Neuronal stem cell (in vitro differentiated cells): ENCODE data around the gene CELA2A.
"Not testable (repeated sequence)": the region's sequence is repeated elsewhere in the genome, so short reads cannot be mapped to it uniquely, and the experiment has no call there.

Source experiments
- DNase-seq: peaks from one replicate; pipeline ENCODE4 v3.0.0-alpha.2; 2013; ENCODE audit warnings: low spot score
- H2AFZ ChIP-seq: one replicate; pipeline ENCODE4 v1.6.1; 2013; ENCODE audit warnings: mild to moderate bottlenecking, low read length, inconsistent platforms
- H2AK5ac ChIP-seq: 2 replicates; pipeline ENCODE4 v1.6.1; 2013; ENCODE audit warnings: low read depth, mild to moderate bottlenecking, inconsistent platforms, low read length, moderate library complexity, mixed read lengths
- H2BK120ac ChIP-seq: 2 replicates; pipeline ENCODE4 v1.6.1; 2013; ENCODE audit warnings: low read depth, mild to moderate bottlenecking, inconsistent platforms, low read length, moderate library complexity, mixed read lengths
- H2BK12ac ChIP-seq: one replicate; pipeline ENCODE4 v1.6.1; 2013; ENCODE audit warnings: low read length, inconsistent platforms
- H2BK15ac ChIP-seq: 2 replicates; pipeline ENCODE4 v1.6.1; 2013; ENCODE audit warnings: mild to moderate bottlenecking, low read length, inconsistent platforms, mixed read lengths
- H2BK5ac ChIP-seq: one replicate; pipeline ENCODE4 v1.6.1; 2013; ENCODE audit warnings: inconsistent platforms, mild to moderate bottlenecking, low read length, moderate library complexity
- H3K14ac ChIP-seq: one replicate; pipeline ENCODE4 v1.6.1; 2013; ENCODE audit warnings: low read length, inconsistent platforms
- H3K18ac ChIP-seq: 2 replicates; pipeline ENCODE4 v1.6.1; 2013; ENCODE audit warnings: low read length, inconsistent platforms
- H3K23ac ChIP-seq: 2 replicates; pipeline ENCODE4 v1.6.1; 2013; ENCODE audit warnings: low read depth, mild to moderate bottlenecking, mixed read lengths, low read length, inconsistent platforms; ENCODE audit not compliant: poor library complexity
- H3K27ac ChIP-seq: replicated peaks from 3 replicates; pipeline ENCODE4 v1.5.1; 2013; ENCODE audit warnings: low read length, inconsistent platforms
- H3K27me3 ChIP-seq, 3 experiments: 2 replicates each; pipeline ENCODE4 v1.6.1; 2013; ENCODE audit warnings: low read length in 3 of 3, mild to moderate bottlenecking in 2 of 3, inconsistent platforms in 1 of 3, low read depth in 1 of 3, mixed read lengths in 1 of 3, moderate library complexity in 1 of 3; ENCODE audit not compliant: control insufficient read depth in 3 of 3, insufficient read depth in 3 of 3
- H3K36me3 ChIP-seq, 2 donors: replicated peaks in 1 of 2; 2 replicates each; pipeline ENCODE4 v1.6.1; 2013; ENCODE audit warnings: low read length in 2 of 2; ENCODE audit not compliant: control insufficient read depth in 2 of 2, insufficient read depth in 2 of 2
- H3K4ac ChIP-seq: 2 replicates; pipeline ENCODE4 v1.6.1; 2013; ENCODE audit warnings: inconsistent platforms, mild to moderate bottlenecking, low read length, moderate library complexity
- H3K4me1 ChIP-seq, 2 donors: 1 replicate in 1 of 2; 2 replicates in 1 of 2; pipeline ENCODE4 v1.6.1; 2013; ENCODE audit warnings: low read length in 2 of 2, low read depth in 1 of 2; ENCODE audit not compliant: control insufficient read depth in 2 of 2, insufficient read depth in 1 of 2
- H3K4me2 ChIP-seq: one replicate; pipeline ENCODE4 v1.6.1; 2013; ENCODE audit warnings: mild to moderate bottlenecking, low read length, inconsistent platforms; ENCODE audit not compliant: insufficient read depth, poor library complexity, severe bottlenecking
- H3K4me3 ChIP-seq, 2 donors: 2 replicates each; pipeline ENCODE4 v1.5.1; 2013; ENCODE audit warnings: low read length in 2 of 2, mild to moderate bottlenecking in 2 of 2, inconsistent platforms in 1 of 2, moderate library complexity in 1 of 2
- H3K79me1 ChIP-seq: one replicate; pipeline ENCODE4 v1.6.1; 2013; ENCODE audit warnings: low read depth, mild to moderate bottlenecking, inconsistent platforms, low read length, moderate library complexity
- H3K9ac ChIP-seq: one replicate; pipeline ENCODE4 v1.6.1; 2013; ENCODE audit warnings: mild to moderate bottlenecking, low read depth, low read length, inconsistent platforms; ENCODE audit not compliant: poor library complexity
- H3K9me3 ChIP-seq, 2 donors: replicated peaks in 1 of 2; 2 replicates each; pipeline versions ENCODE3 to v1.6.1; 2013; ENCODE audit warnings: low read length in 2 of 2, mild to moderate bottlenecking in 2 of 2, inconsistent platforms in 1 of 2, low read depth in 1 of 2, mixed read lengths in 1 of 2, moderate library complexity in 1 of 2; ENCODE audit not compliant: control insufficient read depth in 2 of 2, insufficient read depth in 1 of 2
- H4K8ac ChIP-seq: one replicate; pipeline ENCODE4 v1.6.1; 2013; ENCODE audit warnings: low read depth, mild to moderate bottlenecking, inconsistent platforms, low read length, moderate library complexity
- H4K91ac ChIP-seq: one replicate; pipeline ENCODE4 v1.6.1; 2013; ENCODE audit warnings: low read length, low read depth, mild to moderate bottlenecking, inconsistent platforms; ENCODE audit not compliant: poor library complexity
- WGBS, 2 donors: extraction: QIAGEN DNeasy Blood & Tissue Kit; methylation state at CpG; one replicate each; pipeline ENCODE4 v1.1.7; 2013; ENCODE audit warnings: missing lambda C conversion rate in 2 of 2, mixed read lengths in 1 of 2; ENCODE audit not compliant: insufficient read length in 2 of 2, insufficient replicate concordance in 1 of 2; ENCODE audit errors: extremely low coverage in 2 of 2; 5-methylcytosine and 5-hydroxymethylcytosine counted together

CELA2A gene

GRCh38 chr1:15425958-15426357, 30.6 kb upstream of the CELA2A start:
- Histone ChIP-seq H3K4ac (no peak overlapping the region), H2AFZ (no peak overlapping the region), H2BK120ac (no peak overlapping the region), H4K91ac (no peak overlapping the region), H2AK5ac (no peak overlapping the region), H3K36me3 (no peaks in the 10 kb centered on the region), H3K9ac (no peak overlapping the region), H3K27ac (no peak overlapping the region), H3K4me3 (no peak overlapping the region), H3K9me3 (peaks cover 0 to 1% of the 10 kb centered on the region in 2 donors), H2BK15ac (no peak overlapping the region), H3K14ac (peak overlapping the region; percentile 56), H3K27me3 (no peaks in the 10 kb centered on the region), H4K8ac (no peak overlapping the region), H2BK12ac (no peak overlapping the region), H3K79me1 (no peaks in the 10 kb centered on the region), H3K23ac (no peak overlapping the region), H2BK5ac (no peak overlapping the region), H3K18ac (peak overlapping the region; percentile 20), H3K4me1 (peaks cover 3 to 6% of the 10 kb centered on the region in 2 donors), H3K4me2 (no peak overlapping the region)
- no peak for DNase-seq
- no CpG with 5 or more reads among the region's 6 CpGs for WGBS, 2 donors

DNA sequence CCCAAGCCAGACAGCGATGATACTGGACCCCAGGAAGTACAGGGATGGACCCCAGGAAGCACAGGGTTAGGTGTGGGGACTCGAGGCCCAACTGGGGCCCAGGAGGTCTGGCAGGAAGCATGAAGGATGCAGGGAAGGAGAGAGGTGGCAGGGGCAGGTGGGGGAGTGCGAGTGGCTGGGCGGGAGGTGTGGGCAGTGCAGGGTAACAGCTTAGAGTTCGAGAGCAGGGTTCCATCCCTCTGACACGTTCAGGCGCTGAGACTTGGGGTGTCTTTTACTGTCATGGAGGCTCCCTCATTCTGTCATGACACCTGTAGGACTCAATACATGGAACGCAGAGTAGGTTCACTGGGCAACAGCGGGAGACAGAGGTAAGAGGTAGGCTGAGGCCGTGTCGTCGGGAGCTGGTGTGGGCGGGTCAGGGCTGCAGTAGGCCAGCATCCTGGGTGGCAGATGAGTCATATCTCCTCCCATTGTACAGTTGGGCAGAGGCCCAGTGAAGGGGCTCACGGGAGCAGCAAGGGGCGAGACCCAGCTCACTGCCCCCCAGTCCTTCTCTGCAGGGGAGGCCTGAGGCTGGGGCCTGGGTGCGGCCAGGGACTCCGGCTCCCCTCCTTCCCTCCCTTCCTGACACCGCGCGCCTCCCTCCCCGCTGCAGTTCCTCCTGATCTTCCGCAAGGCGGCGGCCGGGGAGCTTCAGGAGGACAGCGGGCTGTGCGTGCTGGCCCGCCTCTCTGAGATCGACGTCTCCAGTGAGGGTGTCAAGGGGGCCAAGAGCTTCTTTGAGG, 29.8 kb upstream of the CELA2A start:
- Histone ChIP-seq H3K4me2 (no peak overlapping the region), H3K23ac (no peak overlapping the region), H2AK5ac (peak overlapping the region; percentile 85), H2BK12ac (no peak overlapping the region), H2AFZ (no peak overlapping the region), H2BK5ac (peak overlapping the region; percentile 70), H3K4me3 (peak overlapping the region in 1 of 2 donors; percentile 24), H2BK15ac (no peak overlapping the region), H3K27me3 (no peaks in the 10 kb centered on the region), H3K27ac (no peak overlapping the region), H3K36me3 (no peaks in the 10 kb centered on the region), H3K79me1 (no peaks in the 10 kb centered on the region), H3K9ac (peak overlapping the region; percentile 5), H4K8ac (no peak overlapping the region), H4K91ac (no peak overlapping the region), H3K9me3 (no peaks in the 10 kb centered on the region), H3K4me1 (peaks cover 3 to 6% of the 10 kb centered on the region in 2 donors), H3K14ac (peak overlapping the region; percentile 56), H3K4ac (no peak overlapping the region), H3K18ac (peak overlapping the region; percentile 70), H2BK120ac (no peak overlapping the region)
- DNase-seq = no peak
- WGBS, 2 donors = no CpG with 5 or more reads among the region's 30 CpGs

DNA sequence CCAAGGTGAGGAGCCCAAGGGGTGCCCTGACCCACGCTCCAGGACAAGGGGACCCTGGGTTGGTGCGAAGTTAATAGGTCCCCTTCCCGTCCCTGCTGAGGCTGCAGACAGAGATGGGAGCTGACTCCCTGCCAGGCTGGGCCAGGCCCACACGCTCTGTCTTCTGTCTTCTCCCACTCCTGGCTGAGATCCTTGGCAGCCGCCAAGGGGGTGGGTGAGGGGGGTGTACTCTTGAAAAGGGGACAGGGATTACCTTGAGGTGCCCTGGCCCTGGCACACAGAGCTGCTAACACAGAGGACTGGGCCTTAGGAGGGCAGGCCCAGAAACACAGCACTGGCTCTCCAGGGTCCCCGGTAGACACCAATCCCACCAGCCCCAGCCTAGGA, 29.3 kb upstream of the CELA2A start:
- no peak overlapping the region for H3K4me2 ChIP-seq
- H3K36me3 ChIP-seq = no peaks in the 10 kb centered on the region
- H4K91ac ChIP-seq = no peak overlapping the region
- H3K9me3 ChIP-seq = no peaks in the 10 kb centered on the region
- no peak overlapping the region for H3K4ac ChIP-seq
- H2BK5ac ChIP-seq = peak overlapping the region; percentile 70
- H3K9ac ChIP-seq = peak overlapping the region; percentile 30
- H2BK120ac ChIP-seq = no peak overlapping the region
- no CpG with 5 or more reads among the region's 6 CpGs for WGBS, 2 donors
- H2AFZ ChIP-seq = no peak overlapping the region
- H2BK15ac ChIP-seq = peak overlapping the region; percentile 46
- no peak for DNase-seq
- no peak overlapping the region for H3K27ac ChIP-seq
- H2BK12ac ChIP-seq = no peak overlapping the region
- H4K8ac ChIP-seq = no peak overlapping the region
- H3K14ac ChIP-seq = no peak overlapping the region
- H3K79me1 ChIP-seq = no peaks in the 10 kb centered on the region
- no peak overlapping the region for H3K4me3 ChIP-seq
- H3K18ac ChIP-seq = peak overlapping the region; percentile 70
- peaks cover 3 to 6% of the 10 kb centered on the region in 2 donors for H3K4me1 ChIP-seq
- no peaks in the 10 kb centered on the region for H3K27me3 ChIP-seq
- no peak overlapping the region for H2AK5ac ChIP-seq
- peak overlapping the region; percentile 67 for H3K23ac ChIP-seq

- peak overlapping the region; percentile 70 for H2BK5ac ChIP-seq
- not testable (repeated sequence) for H2AK5ac ChIP-seq, H2BK15ac ChIP-seq, H2AFZ ChIP-seq, H3K36me3 ChIP-seq, H3K9ac ChIP-seq, H3K4me2 ChIP-seq, H3K9me3 ChIP-seq, H3K14ac ChIP-seq, H4K8ac ChIP-seq, H4K91ac ChIP-seq, H3K4me3 ChIP-seq, H3K79me1 ChIP-seq, H3K27ac ChIP-seq, DNase-seq, H3K23ac ChIP-seq, H2BK120ac ChIP-seq, H3K27me3 ChIP-seq, H2BK12ac ChIP-seq, H3K4me1 ChIP-seq, H3K4ac ChIP-seq, H3K18ac ChIP-seq
- WGBS, 2 donors = no CpG with 5 or more reads among the region's 11 CpGs
Measured at GRCh38 chr1:15428252-15428651, 28.3 kb upstream of the CELA2A start.
